HG03558 (cell line): ENCODE data around the gene ZNF536.

Experiments
- ATAC-seq: cut with Tn5 transposase; IDR thresholded peaks from one replicate; pipeline ENCODE4 v1.9.1; 2021; ENCODE audit warnings: moderate number of reproducible peaks; ENCODE audit not compliant: unreplicated experiment; ENCODE audit errors: extremely low read depth

ZNF536 gene

DNA sequence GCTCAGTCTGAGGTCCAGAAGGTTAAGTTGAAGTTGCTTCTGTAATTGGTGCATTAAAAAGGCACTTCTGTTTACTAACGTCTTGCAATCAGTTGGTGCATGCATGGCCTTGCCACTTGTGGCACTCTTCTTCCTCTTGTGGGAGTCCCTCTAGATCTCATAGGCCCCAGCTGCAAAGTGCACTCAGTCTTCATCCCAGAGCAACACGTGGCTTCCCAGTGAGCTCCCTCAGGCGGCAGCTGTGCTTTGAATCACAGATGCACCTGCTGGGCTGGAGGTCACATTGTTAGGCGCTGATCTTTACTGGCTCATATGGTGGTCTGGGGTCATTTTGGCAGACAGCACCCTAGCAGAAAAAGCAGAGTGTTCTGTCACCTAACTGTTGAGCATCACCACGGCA lies 215.7 kb downstream of the ZNF536 start:
- ATAC-seq, result no peak

DNA sequence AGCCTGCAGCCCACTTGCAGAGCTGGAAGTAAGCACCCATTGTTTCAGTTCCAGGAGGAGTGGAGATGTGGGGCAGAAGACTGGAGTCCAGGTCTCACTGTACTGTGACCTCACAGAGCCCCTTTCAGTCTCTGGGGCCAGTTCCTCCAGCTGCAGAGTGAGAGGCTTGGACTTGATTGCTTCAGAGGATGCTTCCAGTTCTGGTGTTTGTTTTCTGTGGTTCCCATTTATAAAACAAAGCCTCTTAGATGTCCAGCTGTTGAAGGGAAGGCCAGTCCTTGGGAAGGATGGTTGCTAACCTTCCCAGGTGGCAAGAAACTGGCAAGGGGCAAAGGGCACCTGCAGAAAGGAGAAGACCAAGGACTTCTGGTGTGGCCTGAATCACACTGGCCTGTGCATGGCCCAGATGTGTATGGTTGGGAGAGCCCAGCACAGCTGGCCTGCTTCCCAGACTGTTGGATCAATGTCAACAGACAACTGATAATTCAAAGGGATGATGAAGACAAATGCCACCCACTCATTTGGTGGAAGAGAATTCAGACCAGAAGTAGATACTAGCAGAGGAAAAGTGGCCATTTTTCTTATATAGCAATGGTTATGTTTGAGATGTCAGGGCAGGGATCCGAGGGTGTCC lies 218.5 kb downstream of the ZNF536 start:
- ATAC-seq, result no peak

DNA sequence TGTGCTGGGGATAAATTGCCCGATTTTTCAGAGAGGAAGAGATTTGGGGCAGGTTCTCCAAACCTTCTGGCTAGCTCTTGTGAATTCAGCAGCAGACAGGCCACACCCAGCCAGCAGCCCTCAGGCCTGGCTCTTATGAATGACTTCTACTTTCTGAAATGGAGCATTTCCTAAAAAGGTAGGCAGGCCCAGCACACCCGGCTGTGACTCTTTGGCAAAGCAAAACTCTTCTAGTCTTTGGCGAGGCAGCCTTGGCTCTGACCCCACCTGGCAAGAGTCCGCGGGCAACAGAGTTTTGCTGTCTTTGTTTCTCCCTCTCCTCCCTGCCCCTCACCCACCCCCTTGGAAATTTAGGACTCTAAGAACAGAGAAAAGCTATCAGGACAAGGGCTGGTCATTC lies 221.2 kb downstream of the ZNF536 start:
- no peak for ATAC-seq

DNA sequence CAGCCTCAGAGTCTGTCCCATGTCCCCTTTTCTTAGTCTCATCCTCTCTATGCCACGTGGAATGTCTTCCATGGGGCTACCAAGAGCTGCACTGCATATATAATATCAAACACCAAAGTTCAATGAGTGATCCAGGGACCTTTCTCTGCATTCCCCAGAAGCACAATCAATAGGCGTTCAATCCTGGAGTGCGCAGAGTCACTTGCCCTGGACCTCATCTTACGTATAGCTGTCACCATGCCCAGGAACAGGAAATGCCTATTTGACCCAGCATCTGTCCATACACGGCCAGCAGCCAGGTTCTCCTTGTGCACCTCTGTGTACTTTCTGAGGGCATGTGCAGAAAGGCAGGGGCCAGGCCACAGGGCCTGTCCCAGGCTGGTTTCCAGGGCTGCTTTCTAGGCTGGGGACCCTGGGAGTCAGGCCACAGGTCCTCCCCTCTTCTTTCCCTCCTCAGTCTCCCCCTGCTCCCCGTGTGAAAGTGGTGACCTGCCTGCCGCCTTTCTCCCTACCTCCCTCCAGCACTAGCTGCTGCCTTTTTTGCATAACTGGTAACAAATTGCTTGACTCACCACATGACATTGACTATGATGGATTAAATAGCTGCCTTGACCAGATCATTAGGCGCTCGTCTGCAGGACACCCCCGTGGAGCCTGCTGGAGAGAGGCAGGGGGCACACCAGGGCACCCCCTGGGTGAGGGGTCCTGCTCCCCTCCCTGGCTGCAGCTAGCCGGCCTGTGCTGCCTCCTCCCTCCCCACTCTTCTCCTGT lies 222.0 kb downstream of the ZNF536 start:
- ATAC-seq, result no peak

DNA sequence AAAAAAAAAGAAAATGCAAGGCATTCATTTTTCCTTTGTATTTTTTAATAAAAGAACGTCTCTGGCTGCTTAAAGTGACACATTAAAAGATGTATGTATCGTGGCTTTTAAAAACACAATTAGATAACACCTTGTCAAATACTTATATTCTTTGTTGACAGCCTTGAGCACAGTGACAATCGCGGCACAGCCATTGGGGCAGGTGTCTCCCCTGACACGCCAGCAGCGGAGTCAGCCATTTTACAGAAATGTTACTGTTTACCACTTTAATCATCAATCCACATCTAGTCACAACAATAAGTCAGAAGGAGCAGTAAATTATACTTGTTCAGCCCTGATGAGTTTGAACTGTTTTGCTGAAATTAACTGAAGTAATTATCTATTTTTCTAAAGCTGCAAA lies 224.1 kb downstream of the ZNF536 start:
- ATAC-seq, result no peak

DNA sequence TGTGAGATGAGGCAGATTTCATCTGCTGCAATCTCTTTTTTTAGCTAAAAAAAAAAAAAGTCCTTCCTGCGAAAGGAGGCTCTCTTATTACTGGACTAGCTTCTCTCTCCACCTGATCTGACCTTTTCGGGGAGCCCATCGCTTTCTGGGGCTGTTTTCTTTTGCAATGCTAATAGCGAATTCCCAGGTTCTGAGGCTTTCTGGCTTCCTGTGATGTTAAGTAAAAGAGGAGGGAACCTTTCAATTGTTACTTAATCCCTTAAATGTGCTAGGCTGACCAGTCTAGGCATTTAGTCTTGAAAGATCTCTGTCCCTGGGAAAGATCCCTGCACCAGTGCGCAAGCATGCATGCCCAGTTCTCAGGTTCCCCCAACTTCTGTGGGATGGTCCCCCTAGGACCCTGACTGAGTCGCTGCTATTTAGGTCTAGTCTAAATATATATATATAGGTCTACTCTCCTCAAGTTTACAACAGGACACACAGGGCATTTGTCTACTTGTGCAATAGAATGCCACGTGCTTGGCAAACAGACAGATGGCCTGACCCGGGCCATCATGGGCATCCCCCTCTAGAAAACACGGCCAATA lies 224.7 kb downstream of the ZNF536 start:
- no peak for ATAC-seq

DNA sequence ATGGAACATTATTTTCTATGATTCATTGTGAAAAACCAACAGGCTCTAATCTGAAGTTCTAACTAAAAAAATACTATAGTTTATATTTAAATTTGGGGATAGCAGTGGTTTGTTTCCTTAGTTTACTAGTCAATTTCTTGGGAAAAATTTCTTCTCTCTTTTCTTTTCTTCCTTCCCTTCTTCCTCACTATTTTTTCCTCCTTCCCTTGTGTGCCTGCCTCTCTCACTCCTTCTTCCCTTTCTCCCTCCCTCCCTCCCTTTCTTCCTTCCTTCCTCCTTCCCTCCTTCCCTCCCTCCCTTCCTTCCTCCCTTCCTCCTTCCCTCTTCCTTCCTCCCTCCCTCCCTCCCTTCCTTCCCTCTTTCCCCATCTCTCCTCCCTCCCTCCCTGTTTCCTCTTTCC lies 226.5 kb downstream of the ZNF536 start:
- no peak for ATAC-seq

DNA sequence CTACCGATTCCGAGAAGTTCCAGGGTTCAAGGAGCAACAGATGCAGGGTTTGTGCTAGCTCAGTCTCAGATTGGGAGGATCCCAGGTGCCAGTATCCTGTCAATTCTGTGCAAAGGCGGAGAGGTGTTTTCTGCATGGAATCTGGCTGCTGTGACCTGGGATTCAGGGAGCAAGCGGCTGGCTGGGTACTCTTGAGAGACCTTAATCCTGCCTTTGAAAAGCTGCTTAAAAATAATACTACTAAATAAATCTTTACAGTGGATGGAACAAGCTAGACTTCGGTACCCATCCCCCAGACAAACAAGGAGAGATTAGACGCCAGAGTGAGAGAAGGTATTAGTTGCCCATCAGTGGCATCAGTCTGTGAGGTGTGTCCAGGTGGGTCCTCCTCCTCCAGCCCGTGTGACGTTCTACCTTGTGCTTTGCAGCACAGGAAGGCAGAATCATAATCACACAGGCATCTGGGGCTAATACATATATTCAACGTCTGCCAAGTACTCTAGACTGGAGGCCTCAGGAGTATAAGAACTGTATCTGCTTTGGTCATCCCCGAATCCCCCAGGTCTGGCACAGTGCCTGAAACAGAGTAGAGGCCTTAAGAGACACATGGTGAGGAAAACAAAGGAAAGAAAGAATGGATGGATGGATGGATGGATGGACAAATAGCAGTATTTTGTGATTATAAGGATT lies 230.6 kb downstream of the ZNF536 start:
- ATAC-seq, result no peak

DNA sequence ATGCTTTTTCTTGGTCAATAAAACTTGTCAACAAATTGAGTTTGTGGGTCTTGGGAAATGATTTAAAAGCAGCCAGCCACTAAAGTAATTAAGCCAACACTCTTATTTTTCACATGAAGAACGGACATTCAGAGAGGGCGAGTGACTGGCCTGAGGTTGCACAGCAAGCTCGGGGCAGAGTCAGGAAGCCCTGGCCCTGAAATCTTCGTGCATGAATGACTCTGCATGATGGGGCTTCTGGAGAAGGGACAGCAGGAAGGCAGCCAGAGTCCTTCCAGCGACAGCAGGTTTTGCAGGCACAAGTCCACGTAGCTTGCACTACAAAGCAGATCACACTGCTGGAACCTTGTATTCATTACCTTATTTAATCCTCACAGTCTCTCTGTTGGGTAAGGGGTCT lies 232.5 kb downstream of the ZNF536 start:
- no peak for ATAC-seq

DNA sequence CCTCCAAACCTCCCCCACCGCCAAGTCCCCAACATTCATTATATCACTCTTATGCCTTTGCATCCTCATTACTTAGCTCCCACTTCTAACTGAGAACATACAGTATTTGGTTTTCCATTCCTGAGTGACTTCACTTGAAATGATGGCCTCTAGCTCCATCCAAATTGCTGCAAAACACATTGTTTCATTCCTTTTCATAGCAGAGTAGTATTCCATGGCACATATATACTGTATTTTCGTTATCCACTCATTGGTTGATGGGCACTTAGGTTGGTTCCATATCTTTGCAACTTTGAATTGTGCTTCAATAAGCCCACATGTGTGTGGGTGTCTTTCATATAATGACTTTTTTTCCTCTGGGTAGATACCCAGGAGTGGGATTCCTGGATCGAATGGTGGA lies 233.1 kb downstream of the ZNF536 start:
- ATAC-seq, result no peak

DNA sequence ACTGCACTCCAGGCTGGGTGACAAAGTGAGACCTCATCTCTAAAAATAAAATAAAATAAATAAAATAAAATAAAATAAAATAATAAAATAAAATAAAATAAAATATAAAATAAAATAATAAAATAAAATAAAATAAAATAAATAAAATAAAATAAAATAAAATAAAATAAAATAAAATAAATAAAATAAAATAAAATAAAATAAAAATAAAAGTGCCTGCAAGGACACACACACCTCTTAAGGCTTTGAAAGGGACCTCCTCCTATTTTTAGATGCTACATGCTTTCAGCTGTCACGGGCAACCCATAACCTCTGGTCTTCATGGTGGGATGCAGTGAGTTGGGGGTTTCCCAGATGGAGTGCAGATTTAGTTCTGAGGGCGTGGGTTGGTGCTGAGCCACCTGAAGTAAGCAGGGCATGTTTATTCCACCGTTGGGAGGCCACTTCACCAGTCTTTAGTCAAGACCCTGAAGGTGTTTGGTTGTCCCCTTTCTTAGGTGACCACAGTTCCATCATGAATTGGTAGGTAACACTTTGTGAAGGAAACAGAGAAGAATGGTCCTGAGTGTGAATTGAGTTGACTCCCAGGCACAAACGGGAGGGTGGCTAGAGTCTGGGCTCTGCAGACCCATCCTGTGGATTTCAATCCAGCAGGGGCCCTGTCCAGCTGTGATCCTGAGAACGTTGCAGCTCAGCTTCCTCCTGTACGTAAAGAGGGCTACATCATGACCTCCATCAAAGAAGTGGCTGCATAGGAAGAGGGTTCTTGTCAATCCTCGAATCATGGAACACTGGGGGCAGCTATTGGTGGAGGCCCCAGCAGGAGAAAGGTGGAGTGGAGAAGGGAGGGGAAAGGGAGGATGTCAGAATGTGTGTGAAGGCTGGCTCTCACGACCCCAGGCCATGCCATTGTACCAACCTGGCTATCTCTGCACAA lies 234.2 kb downstream of the ZNF536 start:
- ATAC-seq, result no peak
